Adipocyte (in vitro differentiated cells): ENCODE results near the gene TMEM238.

Experiments
- DNase-seq: peaks from one replicate; pipeline ENCODE4 v3.0.0-alpha.2; 2015; ENCODE audit warnings: low read depth
- H3K27me3 ChIP-seq: replicated peaks from 2 replicates; pipeline ENCODE4 v1.7.0; 2013; ENCODE audit warnings: mild to moderate bottlenecking, low read length, moderate library complexity; ENCODE audit not compliant: control insufficient read depth, insufficient read depth
- H3K36me3 ChIP-seq: 2 replicates; pipeline ENCODE4 v1.7.0; 2013; ENCODE audit warnings: low read length, mild to moderate bottlenecking, moderate library complexity; ENCODE audit not compliant: control insufficient read depth, insufficient read depth, severe bottlenecking
- H3K4me1 ChIP-seq: 2 replicates; pipeline ENCODE4 v1.7.0; 2013; ENCODE audit warnings: mild to moderate bottlenecking, low read length, moderate library complexity; ENCODE audit not compliant: control insufficient read depth, insufficient read depth
- H3K4me3 ChIP-seq: 2 replicates; pipeline ENCODE4 v1.7.0; 2013; ENCODE audit warnings: mild to moderate bottlenecking, low read length, moderate library complexity
- H3K9ac ChIP-seq: 2 replicates; pipeline ENCODE4 v1.7.0; 2013; ENCODE audit warnings: mild to moderate bottlenecking, low read length, moderate library complexity
- H3K9me3 ChIP-seq: 2 replicates; pipeline ENCODE4 v1.7.0; 2013; ENCODE audit warnings: mild to moderate bottlenecking, low read length, moderate library complexity; ENCODE audit not compliant: control insufficient read depth

TMEM238 gene

DNA sequence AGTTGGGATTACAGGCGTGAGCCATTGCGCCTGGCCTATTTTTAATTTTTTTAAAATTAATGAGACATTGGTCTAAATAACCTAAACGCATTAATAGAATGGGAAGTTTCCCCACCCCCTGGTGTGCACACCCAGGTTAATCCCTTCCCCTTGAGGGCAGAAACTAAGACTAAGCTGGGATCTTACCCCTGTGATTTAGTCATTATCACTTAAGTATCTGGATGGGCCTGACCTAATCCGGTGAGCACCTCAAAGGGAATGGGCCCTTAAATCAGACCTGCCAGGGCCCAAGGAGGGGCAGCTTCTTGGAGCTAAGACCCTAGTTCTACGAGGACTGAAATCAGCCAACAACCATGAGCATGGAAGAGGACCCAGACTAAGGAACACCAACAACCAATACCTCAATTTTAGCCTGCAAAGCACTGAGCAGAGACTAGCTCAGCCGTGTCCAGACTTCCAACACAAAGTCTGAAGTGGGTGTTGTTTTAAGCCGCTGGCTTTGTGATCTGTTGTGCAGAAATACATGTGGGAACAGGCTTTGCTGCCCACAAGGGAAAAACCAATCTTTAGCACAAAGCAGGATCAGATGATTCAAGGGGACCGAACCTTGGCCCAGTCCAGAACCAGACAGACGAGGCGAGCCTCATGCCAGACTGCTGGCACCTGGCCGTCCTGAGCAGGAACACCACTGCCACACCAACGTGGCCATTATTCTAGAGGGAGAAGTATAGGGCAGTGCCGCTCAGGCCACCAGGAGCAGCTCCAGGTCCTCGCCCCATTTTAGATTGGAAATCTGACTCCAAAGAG, 16.4 kb upstream of the TMEM238 start:
- Histone ChIP-seq H3K9ac (no peak overlapping the region), H3K4me1 (no peaks in the 10 kb centered on the region), H3K36me3 (peaks cover 36% of the 10 kb centered on the region), H3K9me3 (no peaks in the 10 kb centered on the region), H3K4me3 (no peak overlapping the region), H3K27me3 (no peaks in the 10 kb centered on the region)
- no peak for DNase-seq

- no peaks in the 10 kb centered on the region for H3K27me3 ChIP-seq
- no peaks in the 10 kb centered on the region for H3K9me3 ChIP-seq
- H3K36me3 ChIP-seq = peaks cover 25% of the 10 kb centered on the region
- no peaks in the 10 kb centered on the region for H3K4me1 ChIP-seq
- H3K4me3 ChIP-seq = no peak overlapping the region
- H3K9ac ChIP-seq = no peak overlapping the region
- no peak for DNase-seq
Observed at GRCh38 chr19:55398200-55398925, 14.3 kb upstream of the TMEM238 start.

DNA sequence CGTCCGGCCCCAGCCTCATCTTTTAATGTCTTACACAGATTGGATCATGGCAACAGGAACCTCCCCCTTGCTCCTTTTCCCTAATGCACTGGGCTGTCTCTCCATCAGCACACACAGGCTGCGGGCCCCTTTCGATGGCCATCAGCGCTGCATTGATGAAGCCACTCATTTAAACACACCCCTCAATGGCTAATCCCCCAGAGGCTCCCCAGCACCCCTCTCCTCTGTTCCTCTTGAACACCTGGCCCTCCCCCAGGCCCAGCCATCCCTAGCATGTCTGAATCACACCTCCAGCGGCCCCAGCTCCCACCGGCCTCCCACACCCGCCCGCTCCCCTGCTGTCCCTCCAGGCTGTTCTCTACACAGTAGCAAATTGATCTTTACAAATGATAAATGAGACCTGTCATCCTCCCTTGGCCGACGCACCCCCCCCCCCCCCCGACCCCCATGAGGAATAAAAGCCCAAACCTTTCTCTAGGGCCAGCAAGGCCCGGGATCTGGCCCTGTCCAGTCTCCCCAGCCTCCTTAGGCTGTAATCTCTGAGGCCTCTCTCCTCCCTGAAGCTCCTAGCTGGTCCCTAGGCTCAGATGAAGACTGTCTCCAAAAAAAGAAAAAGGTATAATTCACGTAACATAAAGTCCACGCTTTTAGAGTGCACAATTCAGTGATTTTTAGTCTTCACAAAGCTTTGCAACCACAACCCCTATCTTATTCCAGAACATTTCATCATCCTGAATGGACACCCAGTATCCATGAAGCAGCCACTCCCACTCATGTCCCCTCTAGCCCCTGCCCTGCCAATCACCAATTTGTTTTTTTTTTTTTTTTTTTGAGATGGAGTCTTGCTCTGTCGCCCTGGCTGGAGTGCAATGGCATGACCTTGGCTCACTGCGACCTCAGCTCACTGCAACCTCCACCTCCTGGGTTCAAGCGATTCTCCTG, 9.0 kb upstream of the TMEM238 start:
- DNase-seq = no peak

DNA sequence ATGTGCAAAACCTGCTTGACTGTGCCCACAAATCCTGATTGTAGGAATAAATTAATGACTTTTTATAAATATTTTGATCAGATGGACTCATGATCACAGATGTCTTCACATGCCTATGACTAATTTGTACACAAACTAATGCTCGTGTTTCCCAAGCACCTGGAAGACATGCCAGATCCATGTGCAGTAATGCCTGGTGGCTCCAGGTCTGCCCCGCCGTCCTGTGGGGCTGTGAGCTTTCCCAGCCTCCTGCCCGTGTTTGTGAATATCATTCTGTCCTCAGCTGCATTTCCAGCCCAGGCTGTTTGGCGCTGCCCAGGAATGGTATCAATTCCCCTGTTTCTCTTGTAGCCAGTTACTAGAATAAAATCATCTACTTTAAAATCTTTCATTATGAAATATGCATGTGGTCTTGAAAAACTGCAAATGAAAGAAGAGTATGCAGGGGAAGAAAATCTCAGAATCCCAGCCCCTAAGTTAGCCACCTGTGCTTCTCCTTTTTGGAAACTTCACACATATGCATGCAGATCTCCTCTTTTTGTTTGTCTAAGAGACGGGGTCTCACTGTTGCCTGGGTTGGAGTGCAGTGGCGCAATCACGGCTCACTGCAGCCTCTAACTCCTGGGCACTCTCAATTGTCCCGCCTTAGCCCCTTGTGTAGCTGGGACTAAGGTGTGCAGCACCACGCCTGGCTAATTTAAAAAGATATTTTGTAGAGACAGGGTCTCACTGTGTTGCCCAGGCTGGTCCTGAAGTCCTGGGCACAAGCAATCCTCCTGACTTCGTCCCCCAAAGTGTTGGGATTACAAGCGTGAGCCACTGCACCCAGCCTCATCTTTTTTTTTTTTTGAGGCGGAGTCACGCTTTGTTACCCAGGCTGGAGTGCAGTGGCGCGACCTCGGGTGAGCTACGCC, 7.9 kb upstream of the TMEM238 start:
- Histone ChIP-seq H3K27me3 (no peaks in the 10 kb centered on the region), H3K4me1 (peaks cover 49% of the 10 kb centered on the region), H3K9ac (peak overlapping the region; percentile 98), H3K9me3 (no peaks in the 10 kb centered on the region), H3K36me3 (peaks cover 43% of the 10 kb centered on the region), H3K4me3 (no peak overlapping the region)
- no peak for DNase-seq

More for the DNA sequence above, 9.0 kb upstream of the TMEM238 start:
- H3K4me3 ChIP-seq = no peak overlapping the region
- no peaks in the 10 kb centered on the region for H3K9me3 ChIP-seq
- peaks cover 38% of the 10 kb centered on the region for H3K4me1 ChIP-seq
- no peak overlapping the region for H3K9ac ChIP-seq
- H3K27me3 ChIP-seq = no peaks in the 10 kb centered on the region
- H3K36me3 ChIP-seq = peaks cover 32% of the 10 kb centered on the region

GRCh38 chr19:55391191-55391670, 7.1 kb upstream of the TMEM238 start:
- no peaks in the 10 kb centered on the region for H3K27me3 ChIP-seq
- H3K4me3 ChIP-seq = no peak overlapping the region
- peaks cover 44% of the 10 kb centered on the region for H3K36me3 ChIP-seq
- H3K9ac ChIP-seq = peak overlapping the region; percentile 98
- H3K4me1 ChIP-seq = peaks cover 52% of the 10 kb centered on the region
- no peak for DNase-seq
- H3K9me3 ChIP-seq = no peaks in the 10 kb centered on the region

DNA sequence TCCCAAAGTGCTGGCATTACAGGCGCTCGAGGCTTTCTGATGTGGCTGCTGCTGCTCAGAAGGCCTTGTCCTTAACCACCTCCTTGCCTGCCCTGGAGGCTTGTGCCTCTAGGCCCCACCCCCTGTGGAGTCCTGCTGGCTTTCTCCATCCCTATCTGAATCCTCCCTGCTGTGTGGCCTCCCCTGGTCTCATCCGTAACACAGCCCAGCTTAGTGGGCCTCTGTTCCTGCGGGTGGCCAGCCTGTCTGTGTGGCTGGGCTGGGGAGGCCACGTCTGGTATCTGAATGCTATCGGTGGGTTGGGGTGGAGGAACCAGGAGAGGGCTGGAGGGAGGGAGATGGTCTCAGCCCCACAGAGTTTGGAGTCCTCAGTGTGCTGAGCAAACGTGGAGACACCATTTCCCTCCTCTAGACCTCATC, 6.4 kb upstream of the TMEM238 start:
- no peaks in the 10 kb centered on the region for H3K27me3 ChIP-seq
- no peak overlapping the region for H3K4me3 ChIP-seq
- no peak for DNase-seq
- no peaks in the 10 kb centered on the region for H3K9me3 ChIP-seq
- peaks cover 52% of the 10 kb centered on the region for H3K4me1 ChIP-seq
- peaks cover 44% of the 10 kb centered on the region for H3K36me3 ChIP-seq
- H3K9ac ChIP-seq = peak overlapping the region; percentile 98

- H3K4me3 ChIP-seq = no peak overlapping the region
- H3K36me3 ChIP-seq = peaks cover 44% of the 10 kb centered on the region
- H3K9me3 ChIP-seq = no peaks in the 10 kb centered on the region
- peaks cover 56% of the 10 kb centered on the region for H3K4me1 ChIP-seq
- H3K9ac ChIP-seq = peak overlapping the region; percentile 98
- no peaks in the 10 kb centered on the region for H3K27me3 ChIP-seq
- DNase-seq = no peak
Observed at GRCh38 chr19:55389386-55390317, 5.6 kb upstream of the TMEM238 start.

DNA sequence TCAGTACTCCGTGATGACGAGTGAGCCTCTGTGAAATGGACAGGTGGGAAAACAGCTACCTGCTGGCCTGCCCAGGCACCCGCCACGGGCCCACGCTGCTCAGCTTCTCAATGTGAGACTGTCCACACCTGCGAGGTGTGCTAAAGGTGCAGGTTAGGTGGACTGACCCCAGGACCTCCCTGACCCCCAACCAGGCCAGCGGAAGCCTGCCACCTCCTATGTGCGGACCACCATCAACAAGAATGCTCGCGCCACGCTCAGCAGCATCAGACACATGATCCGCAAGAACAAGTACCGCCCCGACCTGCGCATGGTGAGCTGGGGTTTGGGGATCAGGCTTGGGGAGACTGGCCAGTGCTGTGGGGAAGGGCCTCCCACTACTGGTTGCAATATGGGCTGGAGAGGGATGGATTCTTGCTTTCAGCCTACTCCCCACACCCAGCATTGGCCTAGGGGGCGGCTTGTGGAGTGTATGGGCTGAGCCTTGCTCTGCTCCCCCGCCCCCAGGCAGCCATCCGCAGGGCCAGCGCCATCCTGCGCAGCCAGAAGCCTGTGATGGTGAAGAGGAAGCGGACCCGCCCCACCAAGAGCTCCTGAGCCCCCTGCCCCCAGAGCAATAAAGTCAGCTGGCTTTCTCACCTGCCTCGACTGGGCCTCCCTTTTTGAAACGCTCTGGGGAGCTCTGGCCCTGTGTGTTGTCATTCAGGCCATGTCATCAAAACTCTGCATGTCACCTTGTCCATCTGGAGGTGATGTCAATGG, 3.8 kb upstream of the TMEM238 start:
- Histone ChIP-seq H3K27me3 (no peaks in the 10 kb centered on the region), H3K4me3 (peak overlapping the region; percentile 92), H3K9ac (peak overlapping the region; percentile 98), H3K9me3 (no peaks in the 10 kb centered on the region), H3K4me1 (peaks cover 64% of the 10 kb centered on the region), H3K36me3 (peaks cover 44% of the 10 kb centered on the region)
- DNase-seq = no peak

GRCh38 chr19:55386493-55386971, 2.4 kb upstream of the TMEM238 start:
- H3K27me3 ChIP-seq = no peaks in the 10 kb centered on the region

More at GRCh38 chr19:55386493-55386971, 2.4 kb upstream of the TMEM238 start:
- Histone ChIP-seq H3K4me3 (peak overlapping the region; percentile 92), H3K9ac (peak overlapping the region; percentile 98), H3K36me3 (peaks cover 44% of the 10 kb centered on the region), H3K9me3 (no peaks in the 10 kb centered on the region), H3K4me1 (peaks cover 56% of the 10 kb centered on the region)
- DNase-seq = peak; percentile 40
